Cortex of kidney (tissue), 1 donor: ENCODE data around the gene LRTM2.
"Not testable (repeated sequence)": the region's sequence is repeated elsewhere in the genome, so short reads cannot be mapped to it uniquely, and the experiment has no call there.

Source experiments
- DNase-seq: peaks from one replicate; lab custom pipeline; 2025; lab: John Stamatoyannopoulos, UW

Gene LRTM2

GRCh38 chr12:1811281-1811947 lies 9.0 kb upstream of the LRTM2 start:
- DNase-seq: no peak

- no peak for DNase-seq
Observed at GRCh38 chr12:1811948-1812291, 8.4 kb upstream of the LRTM2 start.

- no peak for DNase-seq
Observed at GRCh38 chr12:1812650-1813302, 7.6 kb upstream of the LRTM2 start.

GRCh38 chr12:1814266-1814665 lies 6.1 kb upstream of the LRTM2 start:
- DNase-seq: no peak

GRCh38 chr12:1815108-1815507 lies 5.3 kb upstream of the LRTM2 start:
- no peak for DNase-seq

- DNase-seq: no peak
Observed at GRCh38 chr12:1815814-1816729, 4.3 kb upstream of the LRTM2 start.

GRCh38 chr12:1816730-1817348 lies 3.5 kb upstream of the LRTM2 start:
- no peak for DNase-seq

- not testable (repeated sequence) for DNase-seq
Observed at GRCh38 chr12:1817928-1818327, 2.4 kb upstream of the LRTM2 start.

- DNase-seq: no peak
Observed at GRCh38 chr12:1819050-1819449, 1.3 kb upstream of the LRTM2 start.

- no peak for DNase-seq
Observed at GRCh38 chr12:1819571-1819970, 794 bp upstream of the LRTM2 start.

GRCh38 chr12:1820896-1821291 lies 529 bp downstream of the LRTM2 start:
- DNase-seq: no peak

GRCh38 chr12:1821805-1822204 lies 1.4 kb downstream of the LRTM2 start:
- DNase-seq: no peak

GRCh38 chr12:1822699-1823098 lies 2.3 kb downstream of the LRTM2 start:
- no peak for DNase-seq

GRCh38 chr12:1823237-1823636 lies 2.9 kb downstream of the LRTM2 start:
- no peak for DNase-seq

GRCh38 chr12:1825382-1826102 lies 5.2 kb downstream of the LRTM2 start:
- no peak for DNase-seq

GRCh38 chr12:1826401-1826800 lies 6.0 kb downstream of the LRTM2 start:
- no peak for DNase-seq

- no peak for DNase-seq
Observed at GRCh38 chr12:1826867-1827705, 6.7 kb downstream of the LRTM2 start.

GRCh38 chr12:1827826-1828805 lies 7.8 kb downstream of the LRTM2 start:
- DNase-seq: no peak

- no peak for DNase-seq
Observed at GRCh38 chr12:1828856-1829255, 8.5 kb downstream of the LRTM2 start.
